ENCODE results near the gene GABPB1.

DNA sequence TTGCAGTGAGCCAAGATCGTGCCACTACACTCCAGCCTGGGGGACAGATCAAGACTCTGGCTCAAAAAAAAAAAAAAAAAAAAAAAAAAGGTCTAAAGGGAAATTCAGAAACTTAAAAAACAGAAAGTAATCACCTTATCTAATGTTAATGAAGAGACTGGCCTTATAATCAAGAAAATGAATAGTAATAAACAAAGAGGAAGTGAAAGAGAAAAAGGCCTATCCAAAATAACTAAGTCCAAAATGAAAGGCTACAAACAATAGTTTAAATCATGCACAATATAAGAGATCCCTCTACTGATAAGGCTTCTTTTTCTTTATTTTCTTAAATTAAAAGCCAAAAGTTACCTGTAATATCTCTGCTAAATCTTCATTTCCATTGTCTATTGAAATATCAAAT lies 52.4 kb downstream of the GABPB1 start:
- no peak for TF ChIP-seq EZH2phosphoT487 (IDR thresholded peaks at IDR 0.05; ENCODE audit: low read depth)
- TF ChIP-seq CTCF (IDR thresholded peaks at IDR 0.05; ENCODE audit: low read depth, low read length) = no peak

Measured in OCI-LY3 (cell line).